Fibroblast of mammary gland (primary cell): ENCODE data around the gene OTUD7B.

Experiments
- DNase-seq: peaks from one replicate; pipeline ENCODE4 v3.0.0-alpha.2; 2010; ENCODE audit warnings: low read depth
- H3K4me3 ChIP-seq: 2 replicates; pipeline ENCODE4 v1.5.1; 2011; ENCODE audit warnings: low read depth, mild to moderate bottlenecking, low read length, moderate library complexity; ENCODE audit not compliant: control insufficient read depth
- CTCF ChIP-seq: conservative IDR thresholded peaks from 2 replicates; pipeline ENCODE4 v1.5.1; 2011; ENCODE audit warnings: low read depth, low read length, inconsistent platforms; ENCODE audit not compliant: control insufficient read depth, insufficient read depth

The OTUD7B gene

GRCh38 chr1:149927056-149927562, 83.4 kb downstream of the OTUD7B start:
- TF ChIP-seq CTCF, result no peak
- H3K4me3 ChIP-seq, result peak overlapping the region; percentile 96
- DNase-seq, result no peak

- peak overlapping the region; percentile 96 for H3K4me3 ChIP-seq
- no peak for DNase-seq
- TF ChIP-seq CTCF, result no peak
Observed at GRCh38 chr1:149926296-149926695, 84.2 kb downstream of the OTUD7B start.

GRCh38 chr1:149925751-149926150, 84.8 kb downstream of the OTUD7B start:
- DNase-seq, result no peak
- TF ChIP-seq CTCF, result no peak
- no peak overlapping the region for H3K4me3 ChIP-seq

GRCh38 chr1:149925345-149925744, 85.2 kb downstream of the OTUD7B start:
- H3K4me3 ChIP-seq, result no peak overlapping the region
- TF ChIP-seq CTCF, result no peak
- DNase-seq, result no peak

GRCh38 chr1:149923626-149924025, 86.9 kb downstream of the OTUD7B start:
- no peak for DNase-seq

GRCh38 chr1:149917571-149918144, 92.9 kb downstream of the OTUD7B start, which contains the start of gene SV2A:
Gene SV2A, minus strand, starts transcription at chr1:149917844. Its CDS starts 4,004 bp downstream, at chr1:149913840.
- peak; percentile 69 for DNase-seq
- TF ChIP-seq CTCF, result no peak
- H3K4me3 ChIP-seq, result peak within 1 kb of the TSS; percentile 79

More at GRCh38 chr1:149923626-149924025, 86.9 kb downstream of the OTUD7B start:
- no peak for TF ChIP-seq CTCF
- H3K4me3 ChIP-seq, result no peak overlapping the region

GRCh38 chr1:149916898-149917252, 93.7 kb downstream of the OTUD7B start:
- H3K4me3 ChIP-seq, result peak overlapping the region; percentile 79
- no peak for TF ChIP-seq CTCF
- no peak for DNase-seq
